GM12878 (cell line): ENCODE data around the gene CPNE9. TPM values are rescaled to one million over a fixed set of nuclear protein-coding genes. Genes with fewer than 3 reads are reported as not detected.

Experiments
- BACH1 ChIP-seq: fragments of 450-650 bp; IDR thresholded peaks from 2 replicates; pipeline ENCODE4 v1.6.1; 2017; ENCODE audit warnings: mild to moderate bottlenecking, borderline replicate concordance
- MXI1 ChIP-seq: fragments of 150-350 bp; IDR thresholded peaks from 2 replicates; pipeline ENCODE4 v1.6.1; 2011; ENCODE audit warnings: low read depth, mild to moderate bottlenecking, inconsistent platforms, low read length, improper control_type of control experiment
- NFYA ChIP-seq: IDR thresholded peaks from 2 replicates; pipeline ENCODE4 v1.6.1; 2011; ENCODE audit warnings: low read depth, mild to moderate bottlenecking, low read length, improper control_type of control experiment, borderline replicate concordance
- YBX1 ChIP-seq: fragments of 450-650 bp; IDR thresholded peaks from 2 replicates; pipeline ENCODE4 v1.6.1; 2016; ENCODE audit warnings: antibody characterized with exemption
- ZNF384 ChIP-seq: IDR thresholded peaks from 2 replicates; pipeline ENCODE4 v1.6.1; 2012; ENCODE audit warnings: low read depth, mild to moderate bottlenecking, low read length, improper control_type of control experiment, borderline replicate concordance
- polyA plus RNA-seq, 11 experiments: library from polyadenylated mRNA; depleted of rRNA in 4 of 11; unstranded in 6 of 11; stranded (reverse) in 5 of 11; fragments of >200 nt; fragmentation: Nextera tagmentation in 4 of 11; fragmentation: Illumina TruSeq in 1 of 11; extraction: Ambion mirVana in 4 of 11; extraction: Trizol in 1 of 11; gene quantifications; 1 replicate in 1 of 11; 2 replicates in 10 of 11; pipeline versions ENCODE4 v1.2.1 to v1.2.3, GENCODE V29; 2011 to 2016; ENCODE audit warnings: inconsistent platforms in 2 of 11, missing spikeins in 2 of 11, low read depth in 1 of 11
- total RNA-seq, 4 experiments: library from RNA; depleted of rRNA in 3 of 4; stranded (reverse); fragments of >200 nt in 3 of 4; fragmentation: Illumina TruSeq in 1 of 4; extraction: Trizol in 1 of 4; gene quantifications; 2 replicates each; pipeline versions ENCODE4 v1.2.1 to v1.2.3, GENCODE V29; 2013 to 2021
- TF ChIP-seq, protein P1 (sequence below): fragments of 450-650 bp; IDR thresholded peaks from 2 replicates; pipeline ENCODE4 v1.6.1; 2016; ENCODE audit warnings: mild to moderate bottlenecking, moderate library complexity, borderline replicate concordance
- TF ChIP-seq, protein P2 (sequence below): fragments of 450-650 bp; formaldehyde crosslinking; IDR thresholded peaks from 2 replicates; pipeline ENCODE4 v1.4.0; 2020; ENCODE audit warnings: mild to moderate bottlenecking, moderate library complexity

CPNE9 gene
- total and polyA plus RNA-seq, 10 of the 15 experiments (the other 5 are each of a cell fraction or from before 2014, with no cell fraction given), result 0.02 to 0.12 (median 0.05) TPM; not detected in 7

GRCh38 chr3:9696480-9697220, 7.0 kb upstream of the CPNE9 start (continued):
- TF ChIP-seq ZNF384, result no peak
- no peak for TF ChIP-seq MXI1
- no peak for TF ChIP-seq YBX1
- TF ChIP-seq, protein P1, sequence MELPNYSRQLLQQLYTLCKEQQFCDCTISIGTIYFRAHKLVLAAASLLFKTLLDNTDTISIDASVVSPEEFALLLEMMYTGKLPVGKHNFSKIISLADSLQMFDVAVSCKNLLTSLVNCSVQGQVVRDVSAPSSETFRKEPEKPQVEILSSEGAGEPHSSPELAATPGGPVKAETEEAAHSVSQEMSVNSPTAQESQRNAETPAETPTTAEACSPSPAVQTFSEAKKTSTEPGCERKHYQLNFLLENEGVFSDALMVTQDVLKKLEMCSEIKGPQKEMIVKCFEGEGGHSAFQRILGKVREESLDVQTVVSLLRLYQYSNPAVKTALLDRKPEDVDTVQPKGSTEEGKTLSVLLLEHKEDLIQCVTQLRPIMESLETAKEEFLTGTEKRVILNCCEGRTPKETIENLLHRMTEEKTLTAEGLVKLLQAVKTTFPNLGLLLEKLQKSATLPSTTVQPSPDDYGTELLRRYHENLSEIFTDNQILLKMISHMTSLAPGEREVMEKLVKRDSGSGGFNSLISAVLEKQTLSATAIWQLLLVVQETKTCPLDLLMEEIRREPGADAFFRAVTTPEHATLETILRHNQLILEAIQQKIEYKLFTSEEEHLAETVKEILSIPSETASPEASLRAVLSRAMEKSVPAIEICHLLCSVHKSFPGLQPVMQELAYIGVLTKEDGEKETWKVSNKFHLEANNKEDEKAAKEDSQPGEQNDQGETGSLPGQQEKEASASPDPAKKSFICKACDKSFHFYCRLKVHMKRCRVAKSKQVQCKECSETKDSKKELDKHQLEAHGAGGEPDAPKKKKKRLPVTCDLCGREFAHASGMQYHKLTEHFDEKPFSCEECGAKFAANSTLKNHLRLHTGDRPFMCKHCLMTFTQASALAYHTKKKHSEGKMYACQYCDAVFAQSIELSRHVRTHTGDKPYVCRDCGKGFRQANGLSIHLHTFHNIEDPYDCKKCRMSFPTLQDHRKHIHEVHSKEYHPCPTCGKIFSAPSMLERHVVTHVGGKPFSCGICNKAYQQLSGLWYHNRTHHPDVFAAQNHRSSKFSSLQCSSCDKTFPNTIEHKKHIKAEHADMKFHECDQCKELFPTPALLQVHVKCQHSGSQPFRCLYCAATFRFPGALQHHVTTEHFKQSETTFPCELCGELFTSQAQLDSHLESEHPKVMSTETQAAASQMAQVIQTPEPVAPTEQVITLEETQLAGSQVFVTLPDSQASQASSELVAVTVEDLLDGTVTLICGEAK, result no peak
- TF ChIP-seq, protein P2, sequence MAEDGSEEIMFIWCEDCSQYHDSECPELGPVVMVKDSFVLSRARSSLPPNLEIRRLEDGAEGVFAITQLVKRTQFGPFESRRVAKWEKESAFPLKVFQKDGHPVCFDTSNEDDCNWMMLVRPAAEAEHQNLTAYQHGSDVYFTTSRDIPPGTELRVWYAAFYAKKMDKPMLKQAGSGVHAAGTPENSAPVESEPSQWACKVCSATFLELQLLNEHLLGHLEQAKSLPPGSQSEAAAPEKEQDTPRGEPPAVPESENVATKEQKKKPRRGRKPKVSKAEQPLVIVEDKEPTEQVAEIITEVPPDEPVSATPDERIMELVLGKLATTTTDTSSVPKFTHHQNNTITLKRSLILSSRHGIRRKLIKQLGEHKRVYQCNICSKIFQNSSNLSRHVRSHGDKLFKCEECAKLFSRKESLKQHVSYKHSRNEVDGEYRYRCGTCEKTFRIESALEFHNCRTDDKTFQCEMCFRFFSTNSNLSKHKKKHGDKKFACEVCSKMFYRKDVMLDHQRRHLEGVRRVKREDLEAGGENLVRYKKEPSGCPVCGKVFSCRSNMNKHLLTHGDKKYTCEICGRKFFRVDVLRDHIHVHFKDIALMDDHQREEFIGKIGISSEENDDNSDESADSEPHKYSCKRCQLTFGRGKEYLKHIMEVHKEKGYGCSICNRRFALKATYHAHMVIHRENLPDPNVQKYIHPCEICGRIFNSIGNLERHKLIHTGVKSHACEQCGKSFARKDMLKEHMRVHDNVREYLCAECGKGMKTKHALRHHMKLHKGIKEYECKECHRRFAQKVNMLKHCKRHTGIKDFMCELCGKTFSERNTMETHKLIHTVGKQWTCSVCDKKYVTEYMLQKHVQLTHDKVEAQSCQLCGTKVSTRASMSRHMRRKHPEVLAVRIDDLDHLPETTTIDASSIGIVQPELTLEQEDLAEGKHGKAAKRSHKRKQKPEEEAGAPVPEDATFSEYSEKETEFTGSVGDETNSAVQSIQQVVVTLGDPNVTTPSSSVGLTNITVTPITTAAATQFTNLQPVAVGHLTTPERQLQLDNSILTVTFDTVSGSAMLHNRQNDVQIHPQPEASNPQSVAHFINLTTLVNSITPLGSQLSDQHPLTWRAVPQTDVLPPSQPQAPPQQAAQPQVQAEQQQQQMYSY (CRISPR knock-in tag), result no peak
- TF ChIP-seq NFYA, result no peak
- TF ChIP-seq BACH1, result no peak
- TF ChIP-seq, all 136 proteins: peak for 0
